H9 (cell line): ENCODE measurements around the gene TPSB2. TPM values are rescaled to one million over a fixed set of nuclear protein-coding genes. Genes with fewer than 3 reads are reported as not detected.

Experiments
- DNase-seq: peaks from one replicate; pipeline ENCODE4 v3.0.0-alpha.2; 2017
- H2AFZ ChIP-seq: one replicate; pipeline ENCODE4 v1.6.1; 2013; ENCODE audit warnings: mild to moderate bottlenecking, low read length, control low read depth, moderate library complexity
- H2AK5ac ChIP-seq: 2 replicates; pipeline ENCODE4 v1.6.1; 2013; ENCODE audit warnings: low read length, control low read depth, mixed read lengths; ENCODE audit not compliant: insufficient read length
- H2BK120ac ChIP-seq: one replicate; pipeline ENCODE4 v1.6.1; 2013; ENCODE audit warnings: low read depth, mild to moderate bottlenecking, low read length, control low read depth, inconsistent platforms; ENCODE audit not compliant: poor library complexity, severe bottlenecking
- H2BK12ac ChIP-seq: 2 replicates; pipeline ENCODE4 v1.6.1; 2013; ENCODE audit warnings: low read length, control low read depth, mixed read lengths, low read depth; ENCODE audit not compliant: insufficient read length
- H2BK15ac ChIP-seq: 2 replicates; pipeline ENCODE4 v1.6.1; 2013; ENCODE audit warnings: low read depth, low read length, control low read depth
- H2BK20ac ChIP-seq: one replicate; pipeline ENCODE4 v1.6.1; 2013; ENCODE audit warnings: low read depth, mild to moderate bottlenecking, low read length, control low read depth, inconsistent platforms; ENCODE audit not compliant: poor library complexity, severe bottlenecking
- H2BK5ac ChIP-seq: 2 replicates; pipeline ENCODE4 v1.6.1; 2013; ENCODE audit warnings: low read length, control low read depth, mixed read lengths; ENCODE audit not compliant: insufficient read length
- H3K14ac ChIP-seq: 2 replicates; pipeline ENCODE4 v1.6.1; 2013; ENCODE audit warnings: low read length, control low read depth; ENCODE audit not compliant: insufficient read depth
- H3K18ac ChIP-seq: 2 replicates; pipeline ENCODE4 v1.6.1; 2013; ENCODE audit warnings: low read depth, mild to moderate bottlenecking, mixed read lengths, low read length, control low read depth; ENCODE audit not compliant: insufficient read length
- H3K23ac ChIP-seq: 2 replicates; pipeline ENCODE4 v1.6.1; 2013; ENCODE audit warnings: low read length, control low read depth, mixed read lengths, low read depth; ENCODE audit not compliant: insufficient read length
- H3K23me2 ChIP-seq: 2 replicates; pipeline ENCODE4 v1.6.1; 2013; ENCODE audit warnings: low read depth, mild to moderate bottlenecking, mixed read lengths, low read length, control low read depth; ENCODE audit not compliant: insufficient read length, poor library complexity, severe bottlenecking
- H3K27ac ChIP-seq: 2 replicates; pipeline ENCODE4 v1.5.1; 2013; ENCODE audit warnings: low read length, control low read depth, mixed read lengths, low read depth; ENCODE audit not compliant: insufficient read length
- H3K27me3 ChIP-seq: 2 replicates; pipeline ENCODE4 v1.6.1; 2013; ENCODE audit warnings: low read length, control low read depth, inconsistent platforms; ENCODE audit not compliant: insufficient read depth
- H3K4ac ChIP-seq: 2 replicates; pipeline ENCODE4 v1.6.1; 2013; ENCODE audit warnings: low read depth, mild to moderate bottlenecking, control low read depth, inconsistent platforms, low read length, moderate library complexity
- H3K4me1 ChIP-seq: 2 replicates; pipeline ENCODE4 v1.6.1; 2013; ENCODE audit warnings: low read length, control low read depth, inconsistent platforms; ENCODE audit not compliant: insufficient read depth
- H3K4me2 ChIP-seq: 2 replicates; pipeline ENCODE4 v1.6.1; 2013; ENCODE audit warnings: low read length, control low read depth, mixed read lengths; ENCODE audit not compliant: insufficient read length, insufficient read depth
- H3K56ac ChIP-seq: 2 replicates; pipeline ENCODE4 v1.6.1; 2013; ENCODE audit warnings: low read depth, mild to moderate bottlenecking, mixed read lengths, low read length, control low read depth; ENCODE audit not compliant: insufficient read length
- H3K79me1 ChIP-seq: 2 replicates; pipeline ENCODE4 v1.6.1; 2013; ENCODE audit warnings: low read depth, mild to moderate bottlenecking, moderate library complexity, low read length, control low read depth, inconsistent platforms; ENCODE audit not compliant: insufficient read depth, poor library complexity, severe bottlenecking
- H3K79me2 ChIP-seq: 2 replicates; pipeline ENCODE4 v1.6.1; 2013; ENCODE audit warnings: low read length, control low read depth, inconsistent platforms; ENCODE audit not compliant: insufficient read depth
- H3K9ac ChIP-seq: 2 replicates; pipeline ENCODE4 v1.6.1; 2013; ENCODE audit warnings: low read length, control low read depth, mixed read lengths; ENCODE audit not compliant: insufficient read length; ENCODE audit errors: extremely low read depth
- H3K9me3 ChIP-seq: one replicate; pipeline ENCODE4 v1.6.1; 2013; ENCODE audit warnings: low read depth, low read length, inconsistent platforms; ENCODE audit not compliant: control insufficient read depth
- H3T11ph ChIP-seq: one replicate; pipeline ENCODE4 v1.6.1; 2013; ENCODE audit warnings: mild to moderate bottlenecking, low read length, control low read depth, inconsistent platforms
- H4K20me1 ChIP-seq: one replicate; pipeline ENCODE4 v1.6.1; 2013; ENCODE audit not compliant: control insufficient read depth, insufficient read length, insufficient read depth
- H4K5ac ChIP-seq: 2 replicates; pipeline ENCODE4 v1.6.1; 2013; ENCODE audit warnings: low read depth, mild to moderate bottlenecking, mixed read lengths, low read length, control low read depth; ENCODE audit not compliant: insufficient read length
- H4K8ac ChIP-seq: replicated peaks from 2 replicates; pipeline ENCODE4 v1.6.1; 2013; ENCODE audit warnings: low read length, control low read depth, mixed read lengths, low read depth; ENCODE audit not compliant: insufficient read length
- H4K91ac ChIP-seq: 2 replicates; pipeline ENCODE4 v1.6.1; 2013; ENCODE audit warnings: low read depth, mild to moderate bottlenecking, moderate library complexity, mixed read lengths, low read length, control low read depth; ENCODE audit not compliant: insufficient read length
- H3K27ac Mint-ChIP-seq, 3 experiments: 2 replicates in 2 of 3; 3 replicates in 1 of 3; pipeline ENCODE4 v1.8.0; 2020 to 2021; ENCODE audit warnings: mixed read lengths in 3 of 3, mild to moderate bottlenecking in 1 of 3, moderate library complexity in 1 of 3
- H3K27me3 Mint-ChIP-seq: 2 replicates; pipeline ENCODE4 v1.8.0; 2021; ENCODE audit warnings: low read depth, mild to moderate bottlenecking, moderate library complexity, mixed read lengths
- H3K36me3 Mint-ChIP-seq, 3 experiments: 2 replicates in 2 of 3; 3 replicates in 1 of 3; pipeline ENCODE4 v1.8.0; 2020 to 2021; ENCODE audit warnings: low read depth in 3 of 3, mixed read lengths in 3 of 3; ENCODE audit not compliant: insufficient read depth in 1 of 3
- H3K4me1 Mint-ChIP-seq, 2 experiments: 2 replicates each; pipeline ENCODE4 v1.8.0; 2020; ENCODE audit warnings: mixed read lengths in 2 of 2
- H3K4me3 Mint-ChIP-seq, 2 experiments: 2 replicates in 1 of 2; 3 replicates in 1 of 2; pipeline ENCODE4 v1.8.0; 2020 to 2021; ENCODE audit warnings: mild to moderate bottlenecking in 2 of 2, mixed read lengths in 2 of 2, moderate library complexity in 1 of 2
- H3K9me3 Mint-ChIP-seq, 2 experiments: 2 replicates in 1 of 2; 3 replicates in 1 of 2; pipeline ENCODE4 v1.8.0; 2020; ENCODE audit warnings: mild to moderate bottlenecking in 2 of 2, mixed read lengths in 2 of 2, moderate library complexity in 1 of 2
- CTCF ChIP-seq: fragments of 200-600 bp; sonication (generic); conservative IDR thresholded peaks from 3 replicates; pipeline ENCODE4 v1.8.0; 2021; ENCODE audit warnings: antibody characterized with exemption, mild to moderate bottlenecking
- WGBS: extraction: QIAGEN DNeasy Blood & Tissue Kit; methylation state at CpG from one replicate; pipeline ENCODE4 v1.1.7; 2013; ENCODE audit warnings: missing lambda C conversion rate, low lambda C conversion rate, mixed read lengths; ENCODE audit not compliant: insufficient read length; ENCODE audit errors: extremely low coverage; 5-methylcytosine and 5-hydroxymethylcytosine counted together
- total RNA-seq: library from RNA; stranded (reverse); gene quantifications from 2 replicates; pipeline ENCODE4 v1.2.1, GENCODE V29; 2021

Gene TPSB2
- total RNA-seq, 1 experiment from 2014 or later, result not detected

GRCh38 chr16:1265090-1265630 is 35.2 kb upstream of the TPSB2 start:
- H2AK5ac ChIP-seq, result no peak overlapping the region
- H2BK5ac ChIP-seq, result no peak overlapping the region
- H4K91ac ChIP-seq, result no peak overlapping the region
- Mint-ChIP-seq H3K4me1 (peaks cover 3 to 9% of the 10 kb centered on the region in 2 experiments), H3K27ac (peak overlapping the region in 1 of 3 experiments; percentile 51; a peak in 1 of 7 replicates), H3K36me3 (peaks cover 0 to 4% (median 2%) of the 10 kb centered on the region in 3 experiments; a peak in 3 of 7 replicates), H3K4me3 (no peak overlapping the region), H3K27me3 (peaks cover 35% of the 10 kb centered on the region), H3K9me3 (peaks cover 11 to 19% of the 10 kb centered on the region in 2 experiments)
- H3T11ph ChIP-seq, result no peak overlapping the region
- no peaks in the 10 kb centered on the region for H3K27me3 ChIP-seq
- no peaks in the 10 kb centered on the region for H4K20me1 ChIP-seq
- H4K8ac ChIP-seq, result no peak overlapping the region
- H3K23ac ChIP-seq, result no peak overlapping the region
- H2AFZ ChIP-seq, result no peak overlapping the region
- no peak overlapping the region for H3K56ac ChIP-seq
- no peak for TF ChIP-seq CTCF
- H3K79me1 ChIP-seq, result no peaks in the 10 kb centered on the region
- DNase-seq, result no peak
- H3K4me2 ChIP-seq, result no peak overlapping the region
- H4K5ac ChIP-seq, result no peak overlapping the region
- no peak overlapping the region for H3K14ac ChIP-seq
- H3K9ac ChIP-seq, result no peak overlapping the region
- no peaks in the 10 kb centered on the region for H3K79me2 ChIP-seq
- no CpG with 5 or more reads among the region's 13 CpGs for WGBS
- no peak overlapping the region for H2BK12ac ChIP-seq
- no peak overlapping the region for H2BK20ac ChIP-seq
- no peak overlapping the region for H2BK120ac ChIP-seq
- H3K27ac ChIP-seq, result no peak overlapping the region
- no peak overlapping the region for H3K4ac ChIP-seq
- no peak overlapping the region for H3K18ac ChIP-seq
- H2BK15ac ChIP-seq, result no peak overlapping the region
- H3K23me2 ChIP-seq, result no peaks in the 10 kb centered on the region
- no peaks in the 10 kb centered on the region for H3K9me3 ChIP-seq
- H3K4me1 ChIP-seq, result no peaks in the 10 kb centered on the region; the same call in 1 of the 2 replicates
